GM12878 (cell line): Measurements from ENCODE around the gene SNAP29. TPM values are rescaled to one million over a fixed set of nuclear protein-coding genes. Genes with fewer than 3 reads are reported as not detected.
A peak's percentile ranks its signal among the peaks of the same experiment; 100 is the strongest.
"Not testable (repeated sequence)": the region's sequence is repeated elsewhere in the genome, so short reads cannot be mapped to it uniquely, and the experiment has no call there.

Experiments
- ATAC-seq: fragments of 200-7000 bp; cut with Tn5 transposase; 3 replicates; pipeline ENCODE4 v1.9.1; 2020; ENCODE audit warnings: mild to moderate bottlenecking, moderate library complexity
- BruUV-seq: library from RNA; stranded (reverse); fragments of 400-500 nt; replicated peaks from 2 replicates; lab custom pipeline; 2021; lab: Mats Ljungman, UMichigan
- CTCF ChIA-PET: fragments of 300-600 bp; sonication (Branson Sonifier 250); formaldehyde crosslinking; extraction: SDS; loops from one replicate; lab custom pipeline; 2021; ENCODE audit warnings: inconsistent platforms; lab: Yijun Ruan, JAX
- POLR2A ChIA-PET: fragments of 350-600 bp; formaldehyde crosslinking; extraction: SDS; loops from one replicate; lab custom pipeline; 2021; ENCODE audit warnings: inconsistent platforms; lab: Charles Lee
- RAD21 ChIA-PET: fragments of 300-600 bp; sonication (Branson Sonifier 250); formaldehyde crosslinking; loops from one replicate; lab custom pipeline; 2023; ENCODE audit warnings: antibody characterized with exemption; ENCODE audit not compliant: unreplicated experiment; lab: Charles Lee
- SMC1A ChIA-PET: fragments of 300-600 bp; sonication (Branson Sonifier 250); formaldehyde crosslinking; loops from one replicate; lab custom pipeline; 2023; ENCODE audit not compliant: unreplicated experiment, uncharacterized antibody; lab: Charles Lee
- DNase-seq: peaks from one replicate; pipeline ENCODE4 v3.0.0-alpha.2; 2011; ENCODE audit warnings: low read depth, low spot score
- FAIRE-seq: peaks from 3 replicates; lab custom pipeline; 2011; peaks lifted over from hg19 to GRCh38; lab: Jason Lieb, UNC
- H2AFZ ChIP-seq: 2 replicates; pipeline ENCODE4 v1.6.0; 2011; ENCODE audit warnings: low read depth, low read length, control low read depth; ENCODE audit not compliant: control insufficient read depth
- H3K27ac ChIP-seq: 2 replicates; pipeline ENCODE4 v1.5.1; 2011; ENCODE audit warnings: control low read depth; ENCODE audit not compliant: control insufficient read depth, insufficient read depth
- H3K27me3 ChIP-seq, 2 experiments: replicated peaks in 1 of 2; 2 replicates each; pipeline versions ENCODE4 v1.6.0 to v1.6.1; 2011; ENCODE audit warnings: low read length in 1 of 2; ENCODE audit not compliant: control insufficient read depth in 2 of 2, insufficient read depth in 2 of 2
- H3K36me3 ChIP-seq, 2 experiments: 2 replicates each; pipeline ENCODE4 v1.5.1; 2011; ENCODE audit warnings: low read length in 1 of 2; ENCODE audit not compliant: control insufficient read depth in 2 of 2, insufficient read depth in 2 of 2
- H3K4me1 ChIP-seq: 2 replicates; pipeline ENCODE4 v1.6.1; 2011; ENCODE audit warnings: mild to moderate bottlenecking, low read length, moderate library complexity, mixed read lengths; ENCODE audit not compliant: control insufficient read depth, insufficient read depth
- H3K4me2 ChIP-seq: 2 replicates; pipeline ENCODE4 v1.6.0; 2011; ENCODE audit warnings: control low read depth; ENCODE audit not compliant: control insufficient read depth, insufficient read depth
- H3K4me3 ChIP-seq: fragments of 200-600 bp; sonication (generic); 2 replicates; pipeline ENCODE4 v1.5.1; 2016
- H3K79me2 ChIP-seq: 2 replicates; pipeline ENCODE4 v1.6.0; 2011; ENCODE audit warnings: low read length; ENCODE audit not compliant: control insufficient read depth, insufficient read depth
- H3K9ac ChIP-seq: 2 replicates; pipeline ENCODE4 v1.8.0; 2011; ENCODE audit warnings: low read length, control low read depth, mixed read lengths; ENCODE audit not compliant: control insufficient read depth, insufficient read depth
- H3K9me3 ChIP-seq: replicated peaks from 3 replicates; pipeline ENCODE4 v1.5.1; 2011; ENCODE audit warnings: mild to moderate bottlenecking, low read length; ENCODE audit not compliant: control insufficient read depth, insufficient read depth
- H4K20me1 ChIP-seq: 2 replicates; pipeline ENCODE4 v1.6.0; 2011; ENCODE audit not compliant: control insufficient read depth, insufficient read depth
- CBX5 ChIP-seq: sonication (generic); IDR thresholded peaks from 2 replicates; pipeline ENCODE4 v1.6.1; 2016; ENCODE audit warnings: low read depth, moderate library complexity, mild to moderate bottlenecking, inconsistent platforms
- EED ChIP-seq: sonication (generic); IDR thresholded peaks from 2 replicates; pipeline ENCODE4 v1.6.1; 2016; ENCODE audit warnings: antibody characterized with exemption, low read depth
- HCFC1 ChIP-seq: fragments of 150-350 bp; IDR thresholded peaks from 2 replicates; pipeline ENCODE4 v1.6.1; 2014; ENCODE audit warnings: low read length
- JUND ChIP-seq: IDR thresholded peaks from 2 replicates; pipeline ENCODE4 v1.6.1; 2012; ENCODE audit warnings: low read depth, mild to moderate bottlenecking, low read length, improper control_type of control experiment, moderate library complexity
- MEF2A ChIP-seq: IDR thresholded peaks from 2 replicates; pipeline ENCODE4 v1.6.1; 2011; ENCODE audit warnings: low read depth, mild to moderate bottlenecking, low read length, moderate library complexity; ENCODE audit not compliant: insufficient read depth
- RB1 ChIP-seq: fragments of 450-650 bp; formaldehyde crosslinking; IDR thresholded peaks from 2 replicates; pipeline ENCODE4 v1.6.1; 2017; ENCODE audit warnings: mild to moderate bottlenecking, borderline replicate concordance
- SREBF1 ChIP-seq: IDR thresholded peaks from 2 replicates; pipeline ENCODE4 v1.6.1; 2012; ENCODE audit warnings: mild to moderate bottlenecking, low read length
- SRF ChIP-seq, 2 experiments: IDR thresholded peaks; 2 replicates each; pipeline ENCODE4 v1.6.1; 2011; ENCODE audit warnings: low read depth in 2 of 2, low read length in 2 of 2, mild to moderate bottlenecking in 1 of 2, moderate library complexity in 1 of 2
- TARDBP ChIP-seq: IDR thresholded peaks from 2 replicates; pipeline ENCODE4 v1.6.1; 2016; ENCODE audit warnings: borderline replicate concordance
- ZNF274 ChIP-seq: IDR thresholded peaks from one replicate; pipeline ENCODE4 v1.8.0; 2011; ENCODE audit not compliant: insufficient read length, insufficient read depth
- WGBS: methylation state at CpG from one replicate; pipeline ENCODE4 v1.1.6; 2016; ENCODE audit warnings: low lambda C conversion rate; ENCODE audit not compliant: insufficient replicate concordance, insufficient coverage; ENCODE audit errors: missing lambda C conversion rate; 5-methylcytosine and 5-hydroxymethylcytosine counted together
- in situ Hi-C: fragments of 300-500 bp; cut with MboI; formaldehyde crosslinking; loops from 9 replicates; pipeline ENCODE4 v1.14.3; 2018; ENCODE audit warnings: mixed read lengths
- intact Hi-C: fragments of 100-400 bp; cut with micrococcal nuclease; formaldehyde crosslinking; loops from one replicate; pipeline ENCODE4 v1.14.2; 2022; ENCODE audit not compliant: unreplicated experiment
- polyA plus RNA-seq, 11 experiments: library from polyadenylated mRNA; depleted of rRNA in 4 of 11; unstranded in 6 of 11; stranded (reverse) in 5 of 11; fragments of >200 nt; fragmentation: Nextera tagmentation in 4 of 11; fragmentation: Illumina TruSeq in 1 of 11; extraction: Ambion mirVana in 4 of 11; extraction: Trizol in 1 of 11; gene quantifications; 1 replicate in 1 of 11; 2 replicates in 10 of 11; pipeline versions ENCODE4 v1.2.1 to v1.2.3, GENCODE V29; 2011 to 2016; ENCODE audit warnings: inconsistent platforms in 2 of 11, missing spikeins in 2 of 11, low read depth in 1 of 11
- total RNA-seq, 4 experiments: library from RNA; depleted of rRNA in 3 of 4; stranded (reverse); fragments of >200 nt in 3 of 4; fragmentation: Illumina TruSeq in 1 of 4; extraction: Trizol in 1 of 4; gene quantifications; 2 replicates each; pipeline versions ENCODE4 v1.2.1 to v1.2.3, GENCODE V29; 2013 to 2021
- TF ChIP-seq, protein P1 (sequence below): IDR thresholded peaks from 2 replicates; pipeline ENCODE4 v1.6.1; 2012; ENCODE audit warnings: low read depth, low read length, improper control_type of control experiment

SNAP29 gene
- total and polyA plus RNA-seq, 10 of the 15 experiments (the other 5 are each of a cell fraction or from before 2014, with no cell fraction given), result 4.7 to 45.7 (median 27.9) TPM

DNA sequence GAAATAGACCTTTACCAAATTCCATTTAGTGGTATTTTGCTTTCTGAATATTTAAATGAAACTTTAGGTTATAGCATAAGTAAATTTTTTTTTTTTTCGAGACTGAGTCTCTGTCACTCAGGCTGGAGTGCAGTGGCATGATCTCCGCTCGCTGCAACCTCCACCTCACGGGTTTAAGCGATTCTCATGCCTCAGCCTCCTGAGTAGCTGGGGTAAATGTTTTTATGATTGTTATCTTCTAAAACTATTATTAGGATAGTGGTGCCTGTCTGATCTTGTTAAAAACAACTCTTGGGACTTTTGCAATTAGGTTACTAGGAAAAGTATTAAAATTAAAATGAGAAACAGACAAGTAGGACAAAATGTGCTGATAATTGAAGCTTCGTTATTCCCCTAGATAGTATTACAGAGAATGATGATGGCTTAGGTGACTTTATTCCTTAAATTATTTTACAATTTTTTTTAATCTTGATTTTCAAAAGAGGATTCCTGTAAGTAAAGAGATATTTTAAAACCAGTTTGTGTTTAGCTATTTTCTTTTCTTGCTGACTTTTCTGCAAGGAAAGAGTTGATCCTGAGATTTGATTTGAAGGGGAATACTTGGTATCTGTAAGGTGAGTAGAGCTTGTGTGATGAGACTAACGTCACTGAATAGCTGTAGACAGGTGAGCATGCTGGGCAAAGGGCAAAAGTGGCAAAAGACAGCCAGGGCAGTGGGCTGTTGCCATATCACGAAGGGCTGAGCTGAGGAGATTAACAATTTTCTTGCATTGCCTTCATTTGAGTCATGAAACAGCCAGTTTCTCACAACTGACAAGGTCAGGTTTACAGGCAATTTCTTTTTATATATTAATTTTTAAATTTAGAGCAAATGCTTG lies 79.2 kb downstream of the SNAP29 start:
- Histone ChIP-seq H4K20me1 (peaks cover 15% of the 10 kb centered on the region), H3K4me1 (no peaks in the 10 kb centered on the region), H3K9ac (no peak overlapping the region), H3K79me2 (peaks cover 80% of the 10 kb centered on the region), H3K4me3 (no peak overlapping the region), H3K36me3 (peaks cover 15 to 32% of the 10 kb centered on the region in 2 experiments), H2AFZ (no peak overlapping the region), H3K4me2 (peak overlapping the region; percentile 34; the same call in 1 of the 2 replicates), H3K27me3 (no peaks in the 10 kb centered on the region), H3K9me3 (no peaks in the 10 kb centered on the region), H3K27ac (no peak overlapping the region)
- WGBS, result 78% methylated on average over 8 of the region's 8 CpGs
- BruUV-seq, result TSS peak; percentile 29
- ChIA-PET POLR2A (interaction anchor here (0.9 to 1.2 kb wide), 2 partner anchors 12 to 16 kb away, joined by 3 to 4 read pairs; no protein-coding TSS in a partner anchor), RAD21 (no interaction called here), SMC1A (interaction anchor here (1.3 to 1.6 kb wide), 2 partner anchors 15 to 21 kb away, joined by 3 to 4 read pairs; partner anchors contain the start of gene CRKL), CTCF (interaction anchor here (1.0 to 1.8 kb wide), 4 partner anchors 16 to 72 kb away, joined by 3 to 5 read pairs (median 4); no protein-coding TSS in a partner anchor)
- ATAC-seq (no peak), DNase-seq (no peak), FAIRE-seq (no peak)
- intact Hi-C loops, result no loop called here
- no peak for TF ChIP-seq ZNF274
- no peak for TF ChIP-seq SRF (IDR thresholded peaks at IDR 0.05; ENCODE audit: low read depth in 2 of 2, low read length in 2 of 2)
- TF ChIP-seq JUND, result no peak
- TF ChIP-seq RB1, result no peak
- no peak for TF ChIP-seq SREBF1
- TF ChIP-seq HCFC1, result no peak
- TF ChIP-seq EED, result no peak
- no peak for TF ChIP-seq CBX5
- TF ChIP-seq, protein P1, sequence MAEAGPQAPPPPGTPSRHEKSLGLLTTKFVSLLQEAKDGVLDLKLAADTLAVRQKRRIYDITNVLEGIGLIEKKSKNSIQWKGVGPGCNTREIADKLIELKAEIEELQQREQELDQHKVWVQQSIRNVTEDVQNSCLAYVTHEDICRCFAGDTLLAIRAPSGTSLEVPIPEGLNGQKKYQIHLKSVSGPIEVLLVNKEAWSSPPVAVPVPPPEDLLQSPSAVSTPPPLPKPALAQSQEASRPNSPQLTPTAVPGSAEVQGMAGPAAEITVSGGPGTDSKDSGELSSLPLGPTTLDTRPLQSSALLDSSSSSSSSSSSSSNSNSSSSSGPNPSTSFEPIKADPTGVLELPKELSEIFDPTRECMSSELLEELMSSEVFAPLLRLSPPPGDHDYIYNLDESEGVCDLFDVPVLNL, result no peak
- no peak for TF ChIP-seq MEF2A
- TF ChIP-seq TARDBP, result no peak
- in situ Hi-C loops, result no loop called here

DNA sequence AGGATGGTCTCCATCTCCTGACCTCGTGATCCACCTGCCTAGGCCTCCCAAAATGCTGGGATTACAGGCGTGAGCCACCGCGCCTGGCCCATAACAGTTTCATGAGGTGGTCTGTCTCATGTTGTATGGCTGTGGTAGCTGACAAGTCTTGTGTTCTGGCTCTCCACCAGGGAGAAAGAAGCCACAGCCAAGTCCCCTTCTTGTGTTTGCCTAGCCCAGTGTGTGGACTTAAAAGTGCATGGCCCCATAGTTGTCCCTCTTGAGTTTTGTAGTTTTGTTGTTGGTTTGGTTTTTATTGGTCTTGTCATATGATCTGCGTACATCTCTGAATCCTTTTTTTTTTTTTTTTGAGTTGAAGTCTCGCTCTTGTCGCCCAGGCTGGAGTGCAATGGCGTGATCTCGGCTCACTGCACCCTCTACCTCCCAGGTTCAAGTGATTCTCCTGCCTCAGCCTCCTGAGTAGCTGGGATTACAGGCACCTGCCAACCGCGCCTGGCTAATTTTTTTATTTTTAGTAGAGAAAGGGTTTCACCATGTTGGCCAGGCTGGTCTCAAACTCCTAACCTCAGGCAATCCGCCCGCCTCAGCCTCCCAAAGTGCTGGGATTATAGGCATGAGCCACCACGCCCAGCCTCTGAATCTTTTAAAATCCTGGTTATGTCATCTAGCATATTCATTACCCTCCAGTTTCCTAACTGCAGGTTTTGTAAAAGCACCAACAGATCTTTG lies 80.8 kb downstream of the SNAP29 start:
- ChIA-PET POLR2A (interaction anchor here (0.6 kb wide), 1 partner anchor 746 kb away, joined by 5 read pairs; no protein-coding TSS in a partner anchor), RAD21 (interaction anchor here (0.7 kb wide), 1 partner anchor 19 kb away, joined by 3 read pairs; no protein-coding TSS in a partner anchor), SMC1A (interaction anchor here (0.7 kb wide), 1 partner anchor 47 kb away, joined by 3 read pairs; no protein-coding TSS in a partner anchor)
- H3K27ac ChIP-seq, DNase-seq, H3K9ac ChIP-seq, BruUV-seq, H2AFZ ChIP-seq, H3K4me3 ChIP-seq, intact Hi-C loops, ATAC-seq, H3K4me2 ChIP-seq, H3K4me1 ChIP-seq, FAIRE-seq, H3K27me3 ChIP-seq, CTCF ChIA-PET, H3K9me3 ChIP-seq, in situ Hi-C loops: not testable (repeated sequence)
- 95% methylated on average over 10 of the region's 14 CpGs for WGBS
- peaks cover 15% of the 10 kb centered on the region for H4K20me1 ChIP-seq
- peaks cover 81% of the 10 kb centered on the region for H3K79me2 ChIP-seq
- H3K36me3 ChIP-seq, result peaks cover 13 to 37% of the 10 kb centered on the region in 2 experiments
